H9 (cell line): ENCODE data around the gene EFCC1. TPM values are rescaled to one million over a fixed set of nuclear protein-coding genes. Genes with fewer than 3 reads are reported as not detected.

Source experiments
- DNase-seq: peaks from one replicate; pipeline ENCODE4 v3.0.0-alpha.2; 2017
- H2AFZ ChIP-seq: one replicate; pipeline ENCODE4 v1.6.1; 2013; ENCODE audit warnings: mild to moderate bottlenecking, low read length, control low read depth, moderate library complexity
- H2AK5ac ChIP-seq: 2 replicates; pipeline ENCODE4 v1.6.1; 2013; ENCODE audit warnings: low read length, control low read depth, mixed read lengths; ENCODE audit not compliant: insufficient read length
- H2BK120ac ChIP-seq: one replicate; pipeline ENCODE4 v1.6.1; 2013; ENCODE audit warnings: low read depth, mild to moderate bottlenecking, low read length, control low read depth, inconsistent platforms; ENCODE audit not compliant: poor library complexity, severe bottlenecking
- H2BK12ac ChIP-seq: 2 replicates; pipeline ENCODE4 v1.6.1; 2013; ENCODE audit warnings: low read length, control low read depth, mixed read lengths, low read depth; ENCODE audit not compliant: insufficient read length
- H2BK15ac ChIP-seq: 2 replicates; pipeline ENCODE4 v1.6.1; 2013; ENCODE audit warnings: low read depth, low read length, control low read depth
- H2BK20ac ChIP-seq: one replicate; pipeline ENCODE4 v1.6.1; 2013; ENCODE audit warnings: low read depth, mild to moderate bottlenecking, low read length, control low read depth, inconsistent platforms; ENCODE audit not compliant: poor library complexity, severe bottlenecking
- H2BK5ac ChIP-seq: 2 replicates; pipeline ENCODE4 v1.6.1; 2013; ENCODE audit warnings: low read length, control low read depth, mixed read lengths; ENCODE audit not compliant: insufficient read length
- H3K14ac ChIP-seq: 2 replicates; pipeline ENCODE4 v1.6.1; 2013; ENCODE audit warnings: low read length, control low read depth; ENCODE audit not compliant: insufficient read depth
- H3K18ac ChIP-seq: 2 replicates; pipeline ENCODE4 v1.6.1; 2013; ENCODE audit warnings: low read depth, mild to moderate bottlenecking, mixed read lengths, low read length, control low read depth; ENCODE audit not compliant: insufficient read length
- H3K23ac ChIP-seq: 2 replicates; pipeline ENCODE4 v1.6.1; 2013; ENCODE audit warnings: low read length, control low read depth, mixed read lengths, low read depth; ENCODE audit not compliant: insufficient read length
- H3K23me2 ChIP-seq: 2 replicates; pipeline ENCODE4 v1.6.1; 2013; ENCODE audit warnings: low read depth, mild to moderate bottlenecking, mixed read lengths, low read length, control low read depth; ENCODE audit not compliant: insufficient read length, poor library complexity, severe bottlenecking
- H3K27ac ChIP-seq: 2 replicates; pipeline ENCODE4 v1.5.1; 2013; ENCODE audit warnings: low read length, control low read depth, mixed read lengths, low read depth; ENCODE audit not compliant: insufficient read length
- H3K27me3 ChIP-seq: 2 replicates; pipeline ENCODE4 v1.6.1; 2013; ENCODE audit warnings: low read length, control low read depth, inconsistent platforms; ENCODE audit not compliant: insufficient read depth
- H3K4ac ChIP-seq: 2 replicates; pipeline ENCODE4 v1.6.1; 2013; ENCODE audit warnings: low read depth, mild to moderate bottlenecking, control low read depth, inconsistent platforms, low read length, moderate library complexity
- H3K4me1 ChIP-seq: 2 replicates; pipeline ENCODE4 v1.6.1; 2013; ENCODE audit warnings: low read length, control low read depth, inconsistent platforms; ENCODE audit not compliant: insufficient read depth
- H3K4me2 ChIP-seq: 2 replicates; pipeline ENCODE4 v1.6.1; 2013; ENCODE audit warnings: low read length, control low read depth, mixed read lengths; ENCODE audit not compliant: insufficient read length, insufficient read depth
- H3K56ac ChIP-seq: 2 replicates; pipeline ENCODE4 v1.6.1; 2013; ENCODE audit warnings: low read depth, mild to moderate bottlenecking, mixed read lengths, low read length, control low read depth; ENCODE audit not compliant: insufficient read length
- H3K79me1 ChIP-seq: 2 replicates; pipeline ENCODE4 v1.6.1; 2013; ENCODE audit warnings: low read depth, mild to moderate bottlenecking, moderate library complexity, low read length, control low read depth, inconsistent platforms; ENCODE audit not compliant: insufficient read depth, poor library complexity, severe bottlenecking
- H3K79me2 ChIP-seq: 2 replicates; pipeline ENCODE4 v1.6.1; 2013; ENCODE audit warnings: low read length, control low read depth, inconsistent platforms; ENCODE audit not compliant: insufficient read depth
- H3K9ac ChIP-seq: 2 replicates; pipeline ENCODE4 v1.6.1; 2013; ENCODE audit warnings: low read length, control low read depth, mixed read lengths; ENCODE audit not compliant: insufficient read length; ENCODE audit errors: extremely low read depth
- H3K9me3 ChIP-seq: one replicate; pipeline ENCODE4 v1.6.1; 2013; ENCODE audit warnings: low read depth, low read length, inconsistent platforms; ENCODE audit not compliant: control insufficient read depth
- H3T11ph ChIP-seq: one replicate; pipeline ENCODE4 v1.6.1; 2013; ENCODE audit warnings: mild to moderate bottlenecking, low read length, control low read depth, inconsistent platforms
- H4K20me1 ChIP-seq: one replicate; pipeline ENCODE4 v1.6.1; 2013; ENCODE audit not compliant: control insufficient read depth, insufficient read length, insufficient read depth
- H4K5ac ChIP-seq: 2 replicates; pipeline ENCODE4 v1.6.1; 2013; ENCODE audit warnings: low read depth, mild to moderate bottlenecking, mixed read lengths, low read length, control low read depth; ENCODE audit not compliant: insufficient read length
- H4K8ac ChIP-seq: replicated peaks from 2 replicates; pipeline ENCODE4 v1.6.1; 2013; ENCODE audit warnings: low read length, control low read depth, mixed read lengths, low read depth; ENCODE audit not compliant: insufficient read length
- H4K91ac ChIP-seq: 2 replicates; pipeline ENCODE4 v1.6.1; 2013; ENCODE audit warnings: low read depth, mild to moderate bottlenecking, moderate library complexity, mixed read lengths, low read length, control low read depth; ENCODE audit not compliant: insufficient read length
- H3K27ac Mint-ChIP-seq, 3 experiments: 2 replicates in 2 of 3; 3 replicates in 1 of 3; pipeline ENCODE4 v1.8.0; 2020 to 2021; ENCODE audit warnings: mixed read lengths in 3 of 3, mild to moderate bottlenecking in 1 of 3, moderate library complexity in 1 of 3
- H3K27me3 Mint-ChIP-seq: 2 replicates; pipeline ENCODE4 v1.8.0; 2021; ENCODE audit warnings: low read depth, mild to moderate bottlenecking, moderate library complexity, mixed read lengths
- H3K36me3 Mint-ChIP-seq, 3 experiments: 2 replicates in 2 of 3; 3 replicates in 1 of 3; pipeline ENCODE4 v1.8.0; 2020 to 2021; ENCODE audit warnings: low read depth in 3 of 3, mixed read lengths in 3 of 3; ENCODE audit not compliant: insufficient read depth in 1 of 3
- H3K4me1 Mint-ChIP-seq, 2 experiments: 2 replicates each; pipeline ENCODE4 v1.8.0; 2020; ENCODE audit warnings: mixed read lengths in 2 of 2
- H3K4me3 Mint-ChIP-seq, 2 experiments: 2 replicates in 1 of 2; 3 replicates in 1 of 2; pipeline ENCODE4 v1.8.0; 2020 to 2021; ENCODE audit warnings: mild to moderate bottlenecking in 2 of 2, mixed read lengths in 2 of 2, moderate library complexity in 1 of 2
- H3K9me3 Mint-ChIP-seq, 2 experiments: 2 replicates in 1 of 2; 3 replicates in 1 of 2; pipeline ENCODE4 v1.8.0; 2020; ENCODE audit warnings: mild to moderate bottlenecking in 2 of 2, mixed read lengths in 2 of 2, moderate library complexity in 1 of 2
- WGBS: extraction: QIAGEN DNeasy Blood & Tissue Kit; methylation state at CpG from one replicate; pipeline ENCODE4 v1.1.7; 2013; ENCODE audit warnings: missing lambda C conversion rate, low lambda C conversion rate, mixed read lengths; ENCODE audit not compliant: insufficient read length; ENCODE audit errors: extremely low coverage; 5-methylcytosine and 5-hydroxymethylcytosine counted together
- total RNA-seq: library from RNA; stranded (reverse); gene quantifications from 2 replicates; pipeline ENCODE4 v1.2.1, GENCODE V29; 2021
- TF ChIP-seq, protein P1 (sequence below): fragments of 200-600 bp; sonication (generic); conservative IDR thresholded peaks from 3 replicates; pipeline ENCODE4 v1.8.0; 2021; ENCODE audit warnings: antibody characterized with exemption, mild to moderate bottlenecking

The EFCC1 gene
- total RNA-seq, 1 experiment from 2014 or later: 0.09 TPM

DNA sequence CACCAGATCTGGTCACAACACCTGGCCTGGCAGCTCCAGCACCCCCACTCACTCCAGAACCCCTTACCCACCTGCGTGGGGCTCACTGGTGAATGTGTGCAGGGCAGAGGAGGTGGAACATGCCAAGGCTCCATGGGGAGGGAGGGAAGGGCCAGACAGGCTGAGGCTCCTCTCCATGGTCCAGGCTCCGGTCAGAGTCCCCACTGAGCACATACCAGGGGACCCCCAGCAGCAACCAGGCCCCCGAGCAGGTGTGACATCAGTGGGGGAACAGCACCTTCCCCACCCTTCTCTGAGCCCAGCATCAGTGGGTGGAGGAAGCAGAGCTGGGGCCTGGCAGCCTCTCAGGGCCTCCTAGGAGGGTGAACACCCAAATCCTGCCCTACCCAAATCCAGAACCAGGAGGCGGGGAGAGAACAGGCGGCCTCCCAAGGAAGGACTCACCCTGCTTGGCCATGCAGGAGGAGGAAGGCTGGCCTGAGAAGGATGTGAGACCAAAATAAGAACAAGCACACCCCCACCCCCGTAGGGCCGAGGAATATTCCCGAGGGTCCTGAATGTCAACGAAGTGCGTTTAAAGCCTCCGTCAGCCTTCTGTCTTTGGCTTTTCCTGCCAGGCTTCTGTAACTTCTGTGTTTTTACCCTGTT, 58.3 kb downstream of the EFCC1 start:
- Histone ChIP-seq H4K5ac (no peak overlapping the region), H3K23ac (no peak overlapping the region), H3K4ac (no peak overlapping the region), H4K20me1 (no peaks in the 10 kb centered on the region), H2BK5ac (no peak overlapping the region), H3K4me2 (no peak overlapping the region), H2BK120ac (no peak overlapping the region), H3K23me2 (no peaks in the 10 kb centered on the region), H3K79me1 (no peaks in the 10 kb centered on the region), H2BK20ac (no peak overlapping the region), H3K56ac (no peak overlapping the region), H4K91ac (no peak overlapping the region), H3K27ac (no peak overlapping the region), H2BK15ac (no peak overlapping the region), H4K8ac (no peak overlapping the region), H3K14ac (no peak overlapping the region), H3K9me3 (no peaks in the 10 kb centered on the region), H3K9ac (no peak overlapping the region), H3K4me1 (no peaks in the 10 kb centered on the region), H3K18ac (no peak overlapping the region), H3K79me2 (no peaks in the 10 kb centered on the region), H3T11ph (no peak overlapping the region), H3K27me3 (no peaks in the 10 kb centered on the region), H2AK5ac (no peak overlapping the region), H2AFZ (no peak overlapping the region), H2BK12ac (no peak overlapping the region)
- Mint-ChIP-seq H3K27ac (no peak overlapping the region; a peak in 1 of 7 replicates), H3K9me3 (no peaks in the 10 kb centered on the region), H3K27me3 (peaks cover 7% of the 10 kb centered on the region), H3K36me3 (no peaks in the 10 kb centered on the region), H3K4me1 (peaks cover 2 to 6% of the 10 kb centered on the region in 2 experiments; a peak in 3 of 4 replicates), H3K4me3 (no peak overlapping the region)
- no peak for DNase-seq
- no CpG with 5 or more reads among the region's 11 CpGs for WGBS
- TF ChIP-seq, protein P1, sequence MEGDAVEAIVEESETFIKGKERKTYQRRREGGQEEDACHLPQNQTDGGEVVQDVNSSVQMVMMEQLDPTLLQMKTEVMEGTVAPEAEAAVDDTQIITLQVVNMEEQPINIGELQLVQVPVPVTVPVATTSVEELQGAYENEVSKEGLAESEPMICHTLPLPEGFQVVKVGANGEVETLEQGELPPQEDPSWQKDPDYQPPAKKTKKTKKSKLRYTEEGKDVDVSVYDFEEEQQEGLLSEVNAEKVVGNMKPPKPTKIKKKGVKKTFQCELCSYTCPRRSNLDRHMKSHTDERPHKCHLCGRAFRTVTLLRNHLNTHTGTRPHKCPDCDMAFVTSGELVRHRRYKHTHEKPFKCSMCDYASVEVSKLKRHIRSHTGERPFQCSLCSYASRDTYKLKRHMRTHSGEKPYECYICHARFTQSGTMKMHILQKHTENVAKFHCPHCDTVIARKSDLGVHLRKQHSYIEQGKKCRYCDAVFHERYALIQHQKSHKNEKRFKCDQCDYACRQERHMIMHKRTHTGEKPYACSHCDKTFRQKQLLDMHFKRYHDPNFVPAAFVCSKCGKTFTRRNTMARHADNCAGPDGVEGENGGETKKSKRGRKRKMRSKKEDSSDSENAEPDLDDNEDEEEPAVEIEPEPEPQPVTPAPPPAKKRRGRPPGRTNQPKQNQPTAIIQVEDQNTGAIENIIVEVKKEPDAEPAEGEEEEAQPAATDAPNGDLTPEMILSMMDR: no peak
